HL-60 (cell line): ENCODE measurements around the gene CSK.
"Not testable (repeated sequence)": the region's sequence is repeated elsewhere in the genome, so short reads cannot be mapped to it uniquely, and the experiment has no call there.

ENCODE experiments used
- DNase-seq, 2 experiments: peaks; one replicate each; pipeline ENCODE4 v3.0.0-alpha.2; 2010 to 2020; ENCODE audit warnings: low read depth in 1 of 2, low spot score in 1 of 2
- H3K27ac ChIP-seq: fragments of 250-450 bp; sonication (Bioruptor Pico); replicated peaks from 2 replicates; pipeline ENCODE4 v1.5.1; 2020; ENCODE audit warnings: mild to moderate bottlenecking, moderate library complexity
- H3K27me3 ChIP-seq: fragments of 250-450 bp; sonication (Bioruptor Pico); 2 replicates; pipeline ENCODE4 v1.5.1; 2021; ENCODE audit warnings: mild to moderate bottlenecking, moderate library complexity; ENCODE audit not compliant: insufficient read depth, poor library complexity, severe bottlenecking
- H3K4me3 ChIP-seq: replicated peaks from 2 replicates; pipeline ENCODE4 v1.5.1; 2011; ENCODE audit warnings: mild to moderate bottlenecking, control low read depth, low read length; ENCODE audit not compliant: insufficient read depth
- GABPA ChIP-seq: IDR thresholded peaks from 2 replicates; pipeline ENCODE4 v1.6.1; 2012; ENCODE audit warnings: low read depth
- POLR2AphosphoS5 ChIP-seq: IDR thresholded peaks from 2 replicates; pipeline ENCODE4 v1.6.1; 2012; ENCODE audit warnings: low read depth
- REST ChIP-seq: IDR thresholded peaks from 2 replicates; pipeline ENCODE4 v1.6.1; 2012; ENCODE audit warnings: low read depth; ENCODE audit not compliant: insufficient replicate concordance
- SPI1 ChIP-seq: IDR thresholded peaks from 2 replicates; pipeline ENCODE4 v1.6.1; 2012; ENCODE audit warnings: low read depth, mild to moderate bottlenecking, borderline replicate concordance
- TF ChIP-seq, protein P1 (sequence below): IDR thresholded peaks from one replicate; pipeline ENCODE4 v1.5.1; 2011; ENCODE audit warnings: low read length, control low read depth, inconsistent platforms; ENCODE audit not compliant: insufficient read depth

CSK gene

DNA sequence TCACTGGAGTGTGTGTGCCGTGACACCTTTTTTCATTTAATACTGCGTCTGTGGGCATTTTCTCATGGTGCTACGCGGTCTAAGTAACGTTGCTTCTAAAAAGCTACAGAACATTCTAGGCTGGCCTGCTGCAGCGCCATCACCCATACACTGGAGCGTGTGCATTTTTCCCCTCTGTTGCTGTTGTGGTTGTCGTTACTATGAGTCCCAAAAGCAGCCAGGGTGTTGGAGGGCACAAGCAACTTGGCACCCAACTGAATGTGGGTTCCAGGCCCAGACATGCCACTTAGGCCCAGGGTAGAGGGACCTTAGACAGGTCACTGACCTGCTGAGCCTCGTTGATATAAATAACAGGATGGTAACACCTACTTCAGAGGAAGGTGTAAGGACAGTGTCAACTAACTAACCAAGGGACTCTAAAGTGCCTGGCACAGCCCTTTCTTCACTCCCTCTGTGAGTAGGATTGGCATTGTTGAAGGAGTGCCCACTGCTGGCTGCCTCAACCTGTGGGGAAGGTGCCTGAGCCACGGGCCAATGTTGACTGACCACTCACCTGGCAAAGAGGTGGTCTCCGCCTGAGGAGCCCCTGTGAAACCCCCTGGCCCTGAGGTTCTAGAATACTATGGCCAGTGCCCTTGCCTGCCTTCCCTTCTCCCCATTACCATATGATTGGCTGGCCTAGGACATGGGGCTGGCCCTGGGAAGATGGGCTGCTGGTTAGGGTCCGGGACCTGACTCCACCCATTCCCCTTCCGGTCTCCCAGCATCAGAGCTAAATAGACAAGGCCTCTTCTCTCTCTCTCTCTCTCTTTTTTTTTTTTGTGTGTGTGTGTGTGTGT lies 3.5 kb downstream of the CSK start:
- H3K27me3 ChIP-seq = no peaks in the 10 kb centered on the region
- peak overlapping the region; percentile 85 for H3K4me3 ChIP-seq
- peak overlapping the region; percentile 90 for H3K27ac ChIP-seq
- DNase-seq = no peak
- no peak for TF ChIP-seq REST
- TF ChIP-seq, protein P1, sequence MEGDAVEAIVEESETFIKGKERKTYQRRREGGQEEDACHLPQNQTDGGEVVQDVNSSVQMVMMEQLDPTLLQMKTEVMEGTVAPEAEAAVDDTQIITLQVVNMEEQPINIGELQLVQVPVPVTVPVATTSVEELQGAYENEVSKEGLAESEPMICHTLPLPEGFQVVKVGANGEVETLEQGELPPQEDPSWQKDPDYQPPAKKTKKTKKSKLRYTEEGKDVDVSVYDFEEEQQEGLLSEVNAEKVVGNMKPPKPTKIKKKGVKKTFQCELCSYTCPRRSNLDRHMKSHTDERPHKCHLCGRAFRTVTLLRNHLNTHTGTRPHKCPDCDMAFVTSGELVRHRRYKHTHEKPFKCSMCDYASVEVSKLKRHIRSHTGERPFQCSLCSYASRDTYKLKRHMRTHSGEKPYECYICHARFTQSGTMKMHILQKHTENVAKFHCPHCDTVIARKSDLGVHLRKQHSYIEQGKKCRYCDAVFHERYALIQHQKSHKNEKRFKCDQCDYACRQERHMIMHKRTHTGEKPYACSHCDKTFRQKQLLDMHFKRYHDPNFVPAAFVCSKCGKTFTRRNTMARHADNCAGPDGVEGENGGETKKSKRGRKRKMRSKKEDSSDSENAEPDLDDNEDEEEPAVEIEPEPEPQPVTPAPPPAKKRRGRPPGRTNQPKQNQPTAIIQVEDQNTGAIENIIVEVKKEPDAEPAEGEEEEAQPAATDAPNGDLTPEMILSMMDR = no peak
- TF ChIP-seq SPI1 = no peak
- TF ChIP-seq GABPA = no peak
- TF ChIP-seq POLR2AphosphoS5 = no peak

DNA sequence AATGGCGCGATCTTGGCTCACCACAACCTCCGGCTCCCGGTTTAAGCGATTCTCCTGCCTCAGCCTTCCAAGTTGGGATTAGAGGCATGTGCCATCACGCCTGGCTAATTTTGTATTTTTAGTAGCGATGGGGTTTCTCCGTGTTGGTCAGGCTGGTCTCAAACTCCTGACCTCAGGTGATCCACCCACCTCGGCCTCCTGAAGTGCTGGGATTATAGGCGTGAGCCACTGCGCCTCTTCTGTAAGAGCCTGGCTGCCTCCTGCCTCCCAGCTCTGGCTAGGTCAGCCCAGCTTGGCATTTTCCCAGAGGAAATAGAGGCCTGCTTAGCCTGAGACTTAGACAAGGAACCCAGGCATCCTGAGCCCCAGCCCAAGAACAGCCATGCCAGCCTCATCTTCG lies 4.2 kb downstream of the CSK start:
- H3K27ac ChIP-seq = peak overlapping the region; percentile 91
- H3K27me3 ChIP-seq, DNase-seq, H3K4me3 ChIP-seq: not testable (repeated sequence)

DNA sequence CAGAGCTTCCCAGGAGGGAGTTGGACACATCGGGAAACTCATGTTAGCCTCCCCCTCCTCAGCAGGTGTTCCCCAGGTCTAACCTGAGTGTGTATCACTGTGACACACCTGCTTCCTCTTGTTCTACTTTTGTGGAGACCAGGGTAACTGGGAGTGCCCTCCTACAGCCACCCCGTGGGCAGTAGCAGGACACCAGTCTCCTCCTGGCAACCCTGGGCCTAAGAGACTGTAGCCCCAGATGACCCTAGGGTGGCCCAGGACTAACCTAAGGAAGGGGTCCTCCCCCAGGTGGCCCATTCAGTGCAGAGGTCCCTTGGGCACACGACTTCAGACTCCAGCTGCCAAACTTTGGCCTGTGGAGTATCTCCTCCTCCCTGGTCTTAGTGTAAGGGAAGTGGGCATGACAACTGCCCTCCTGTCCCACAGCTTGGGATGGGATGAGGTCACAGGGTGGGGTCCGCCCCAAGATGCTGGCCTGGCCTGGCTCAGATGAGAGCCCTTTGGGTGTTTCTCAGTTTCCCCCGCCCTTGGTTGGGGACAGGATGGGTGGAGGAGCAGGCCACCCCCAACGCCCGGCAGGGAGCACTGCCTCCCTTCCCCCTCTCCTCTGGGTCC lies 4.8 kb downstream of the CSK start:
- H3K27ac ChIP-seq = peak overlapping the region; percentile 91

More for the DNA sequence above, 4.8 kb downstream of the CSK start:
- DNase-seq = no peak
- Histone ChIP-seq H3K4me3 (peak overlapping the region; percentile 9; the same call in 1 of the 2 replicates), H3K27me3 (no peaks in the 10 kb centered on the region)
- TF ChIP-seq, protein P1 = no peak
- TF ChIP-seq GABPA = no peak
- TF ChIP-seq SPI1 = no peak
- no peak for TF ChIP-seq POLR2AphosphoS5
- no peak for TF ChIP-seq REST
